ENCODE results near the gene CYFIP1.

The CYFIP1 gene

DNA sequence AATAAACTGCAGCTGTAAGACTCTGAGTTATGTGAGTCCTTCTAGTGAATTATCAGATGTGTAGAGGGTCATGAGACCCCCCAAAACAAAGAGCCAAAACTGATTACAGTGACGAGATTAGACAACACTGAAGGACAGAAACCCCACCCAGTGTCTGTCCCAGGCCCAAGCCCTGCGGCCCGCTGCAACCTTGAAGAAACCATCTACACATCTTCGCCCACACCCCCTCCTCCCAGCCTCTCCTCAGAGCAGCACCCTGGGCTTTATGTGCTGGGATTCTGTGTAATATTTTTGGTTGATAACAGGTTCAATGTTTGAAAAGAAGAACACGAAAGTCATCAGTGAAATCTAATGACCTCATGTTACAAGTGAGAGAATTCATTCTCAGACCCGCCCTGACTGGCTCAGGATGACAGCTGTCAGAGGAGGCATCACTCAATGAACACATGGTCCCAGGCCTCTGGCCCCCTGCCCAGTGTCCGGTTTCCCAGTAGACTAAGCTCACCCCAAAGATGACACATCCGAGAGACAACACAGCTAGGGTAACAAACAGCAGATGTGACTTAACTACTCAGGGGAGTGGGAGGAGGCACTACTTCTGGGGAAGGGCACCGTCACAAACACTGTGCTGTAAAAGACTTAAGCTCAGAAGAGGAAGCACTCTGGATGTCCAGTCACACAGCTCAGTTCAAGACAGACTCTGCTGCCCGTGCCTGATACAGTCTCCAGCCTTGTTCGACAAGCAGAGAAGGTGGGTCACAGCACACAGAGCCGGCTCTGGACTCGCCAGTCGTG, 92.8 kb downstream of the CYFIP1 start:
- DNase-seq, result no peak

- no peak for DNase-seq
Observed at GRCh38 chr15:22885120-22885519, 95.0 kb downstream of the CYFIP1 start.

DNA sequence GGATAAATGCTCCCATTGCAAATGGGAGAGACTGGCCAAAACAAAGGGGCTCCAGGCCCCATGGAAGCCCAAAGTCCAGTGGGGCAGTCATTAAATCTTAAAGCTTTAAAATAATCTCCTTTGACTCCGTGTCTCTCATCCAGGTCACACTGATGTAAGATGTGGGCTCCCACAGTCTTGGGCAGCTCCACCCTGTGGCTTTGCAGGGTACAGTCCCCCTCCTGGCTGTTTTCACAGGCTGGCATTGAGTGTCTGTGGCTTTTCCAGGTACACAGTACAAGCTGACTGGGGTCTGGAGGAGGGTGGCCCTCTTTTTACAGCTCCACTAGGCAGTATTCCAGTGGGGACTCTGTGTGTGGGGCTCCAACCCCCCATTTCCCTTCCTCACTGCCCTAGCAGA, 95.8 kb downstream of the CYFIP1 start:
- no peak for DNase-seq

DNA sequence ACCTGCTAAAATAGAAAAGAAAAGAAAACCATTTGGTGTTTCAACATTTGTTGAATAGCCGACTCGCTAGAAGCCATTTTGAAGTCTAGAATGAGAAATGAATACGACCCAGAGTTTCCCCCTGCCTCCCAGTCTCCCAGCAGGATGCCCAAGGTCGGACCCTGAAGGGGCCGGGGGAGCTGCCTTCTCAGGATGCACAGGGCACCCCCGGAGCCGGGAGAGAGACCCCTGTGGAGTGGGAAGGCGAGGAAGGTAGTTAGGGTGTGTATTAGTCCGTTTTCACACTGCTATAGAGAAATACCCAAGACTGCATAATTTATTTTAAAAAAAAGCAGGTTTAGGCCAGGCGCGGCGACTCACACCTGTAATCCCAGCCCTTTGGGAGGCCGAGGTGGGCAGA, 97.0 kb downstream of the CYFIP1 start:
- DNase-seq, result no peak

GRCh38 chr15:22881739-22882440, 98.3 kb downstream of the CYFIP1 start:
- DNase-seq, result no peak

DNA sequence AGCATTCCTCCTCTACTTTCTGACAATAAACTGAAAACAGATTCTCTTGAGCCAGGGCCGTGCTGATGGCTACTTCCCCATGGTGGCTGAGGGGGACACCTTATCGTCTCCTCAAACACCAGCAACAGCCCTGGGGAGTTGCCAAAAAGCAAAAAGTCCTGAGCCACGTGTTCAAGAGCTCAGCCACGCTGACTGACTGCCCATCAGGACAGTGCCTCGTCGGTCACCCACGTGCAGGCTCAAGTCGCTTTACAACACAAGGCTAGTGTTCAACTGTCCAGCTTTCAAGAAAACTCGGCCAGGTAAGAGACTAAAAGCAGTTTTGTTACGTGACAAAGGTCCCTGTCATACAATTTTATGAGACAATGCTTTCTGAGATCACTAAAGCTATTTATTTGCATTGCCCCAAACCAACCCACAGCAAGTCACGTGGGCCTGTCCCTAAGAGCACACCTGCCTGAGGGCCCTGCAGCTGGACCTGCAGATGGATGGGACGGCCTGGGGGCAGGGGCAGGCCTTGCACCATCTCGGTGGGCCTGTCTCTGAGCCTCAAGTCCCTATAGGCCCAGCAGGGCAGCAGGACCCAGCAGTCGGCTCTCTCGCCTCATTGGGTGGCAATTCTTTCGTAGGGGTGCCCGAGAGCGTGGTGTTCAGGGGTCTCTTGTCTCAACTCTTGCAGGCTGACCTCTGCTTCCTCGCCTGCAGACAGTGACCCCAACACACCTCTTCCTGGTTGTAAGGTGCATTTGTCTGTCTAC, 99.0 kb downstream of the CYFIP1 start:
- DNase-seq, result no peak

DNA sequence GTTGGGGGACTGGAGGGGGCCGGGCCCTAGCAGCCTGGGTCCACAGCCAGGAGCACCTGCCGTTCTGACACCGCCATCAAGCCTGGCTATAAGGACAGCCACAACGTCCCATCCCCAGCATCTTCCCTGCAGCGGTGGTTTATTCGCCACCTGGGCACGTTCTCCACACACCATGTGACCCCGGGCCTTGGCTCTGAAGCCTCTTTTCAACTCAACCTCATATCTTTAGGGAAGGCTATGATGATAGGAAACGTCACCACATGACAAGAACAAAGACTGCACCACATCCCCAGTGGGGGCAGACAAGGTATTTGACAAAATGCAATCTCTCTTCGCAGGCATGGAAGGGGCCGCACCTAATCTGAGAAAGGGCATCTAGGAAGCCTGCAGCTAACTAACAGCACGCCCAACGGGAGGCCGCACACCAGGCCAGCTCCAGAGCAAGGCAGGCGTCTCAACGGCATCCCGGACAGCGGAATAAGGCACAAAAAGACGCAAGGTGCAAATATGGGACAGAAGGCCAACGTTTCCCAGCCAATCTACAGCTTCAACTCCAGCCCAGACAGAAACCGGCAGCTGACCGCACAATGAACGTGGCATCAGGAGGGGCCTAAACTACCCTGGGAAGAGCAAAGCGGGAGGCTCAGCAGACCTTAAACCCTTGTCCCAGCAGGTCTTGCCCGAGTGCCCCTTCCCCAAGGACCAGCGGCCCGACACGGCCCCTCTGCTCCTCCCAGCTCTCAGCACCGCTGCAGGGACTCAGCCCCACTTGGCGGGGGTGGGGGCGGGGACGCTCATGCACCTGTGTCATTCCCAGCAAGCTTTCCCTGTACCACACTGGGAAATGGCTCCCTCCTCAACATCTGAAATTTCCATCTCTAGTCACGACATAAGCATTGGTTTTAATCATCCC, 99.8 kb downstream of the CYFIP1 start:
- DNase-seq, result no peak

DNA sequence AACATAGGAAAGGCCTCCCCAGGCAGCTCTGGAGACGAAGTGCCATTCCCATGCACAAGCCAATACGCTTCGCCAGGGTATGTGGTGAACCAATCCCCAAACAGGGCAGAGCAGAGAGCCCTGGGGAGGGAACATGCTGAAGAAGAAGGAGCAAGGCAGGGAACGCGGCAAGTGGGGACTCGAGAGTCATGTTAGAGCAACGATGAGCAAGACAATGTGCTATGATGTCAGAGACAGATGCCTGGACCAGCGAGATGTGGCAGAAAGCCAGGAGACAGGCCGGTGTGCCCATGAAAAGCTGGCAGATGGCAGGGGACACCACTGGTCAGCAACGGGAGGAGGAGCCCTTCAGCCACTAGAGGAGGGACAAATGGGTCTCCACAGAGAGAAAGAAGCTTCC, 102.1 kb downstream of the CYFIP1 start:
- no peak for DNase-seq

- no peak for DNase-seq
Observed at GRCh38 chr15:22877607-22878006, 102.6 kb downstream of the CYFIP1 start.

DNA sequence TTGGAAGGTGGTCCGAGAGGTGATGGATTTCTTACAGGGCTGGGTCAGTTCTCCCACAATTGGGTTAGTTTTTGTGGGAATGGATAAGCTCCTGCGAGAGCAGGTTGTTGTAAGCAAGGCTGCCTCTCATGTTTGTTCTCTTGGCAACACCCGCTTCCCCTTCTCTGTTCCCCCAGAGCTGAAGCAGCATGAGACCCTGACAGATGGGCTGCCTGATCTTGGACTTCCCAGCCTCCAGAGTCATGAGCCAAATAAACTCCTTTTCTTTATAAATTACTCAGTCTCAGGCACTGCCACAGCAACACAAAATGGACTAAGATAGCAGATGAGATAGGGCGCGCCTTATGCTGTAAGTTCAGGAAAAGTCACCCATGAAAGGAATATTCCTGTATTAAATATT, 103.1 kb downstream of the CYFIP1 start:
- no peak for DNase-seq

GRCh38 chr15:22874966-22875365, 105.2 kb downstream of the CYFIP1 start:
- no peak for DNase-seq

- DNase-seq, result no peak
Observed at GRCh38 chr15:22874256-22874655, 105.9 kb downstream of the CYFIP1 start.

DNA sequence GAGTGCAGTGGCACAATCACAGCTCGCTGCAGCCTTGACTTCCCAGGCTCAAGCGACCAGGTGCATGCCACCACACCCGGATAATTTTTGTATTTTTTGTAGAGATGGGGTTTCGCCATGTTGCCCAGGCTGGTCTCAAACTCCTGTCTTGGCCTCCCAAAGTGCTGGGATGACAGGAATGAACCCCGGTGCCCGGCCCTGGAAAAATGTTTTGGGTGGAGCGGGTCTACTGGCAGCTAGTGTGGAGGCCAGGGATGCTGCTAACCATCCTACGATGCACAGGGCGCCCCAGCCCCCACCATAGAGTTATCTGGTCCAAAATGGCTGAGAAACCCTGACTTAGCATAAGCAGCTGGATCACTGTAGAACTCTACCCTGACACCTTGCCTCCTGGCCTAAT, 106.3 kb downstream of the CYFIP1 start:
- DNase-seq, result no peak

DNA sequence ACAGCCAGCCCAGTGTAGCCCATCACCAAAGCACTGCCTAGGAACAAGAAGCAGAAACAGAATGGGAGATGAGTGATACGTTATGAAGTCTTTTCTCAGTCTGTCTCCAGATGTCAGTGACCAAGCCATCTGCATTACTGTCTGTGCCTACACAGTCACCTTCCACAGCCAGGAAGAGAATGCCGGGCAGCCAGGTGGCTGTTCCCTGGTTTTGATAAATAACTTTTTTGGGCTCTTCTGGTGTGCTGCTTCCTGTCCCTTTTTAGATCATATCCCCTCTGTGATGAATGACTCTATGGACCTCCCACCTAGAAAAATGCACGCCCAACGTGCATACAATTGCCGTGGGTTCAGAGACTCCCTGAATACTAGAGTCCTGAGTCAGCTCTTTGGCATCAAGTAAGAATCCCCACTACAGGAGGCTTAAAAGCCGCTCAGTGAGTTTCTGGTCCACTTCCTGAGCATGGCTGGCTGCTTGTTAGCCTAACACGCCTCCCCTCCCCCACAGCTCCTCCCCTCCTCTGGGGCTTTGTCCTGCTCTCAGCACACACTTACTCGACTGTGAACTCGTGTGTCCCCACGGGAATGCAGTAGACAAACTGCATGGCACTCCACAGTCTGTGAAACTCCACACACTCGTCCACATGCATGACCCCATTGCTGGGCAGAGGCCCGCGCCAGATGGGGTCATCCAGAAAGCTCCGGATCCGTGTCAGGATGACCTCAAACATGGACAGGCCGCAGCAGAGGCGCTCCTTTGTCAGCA, 107.0 kb downstream of the CYFIP1 start:
- DNase-seq, result no peak

GRCh38 chr15:22871481-22872086, 108.6 kb downstream of the CYFIP1 start:
- no peak for DNase-seq

DNA sequence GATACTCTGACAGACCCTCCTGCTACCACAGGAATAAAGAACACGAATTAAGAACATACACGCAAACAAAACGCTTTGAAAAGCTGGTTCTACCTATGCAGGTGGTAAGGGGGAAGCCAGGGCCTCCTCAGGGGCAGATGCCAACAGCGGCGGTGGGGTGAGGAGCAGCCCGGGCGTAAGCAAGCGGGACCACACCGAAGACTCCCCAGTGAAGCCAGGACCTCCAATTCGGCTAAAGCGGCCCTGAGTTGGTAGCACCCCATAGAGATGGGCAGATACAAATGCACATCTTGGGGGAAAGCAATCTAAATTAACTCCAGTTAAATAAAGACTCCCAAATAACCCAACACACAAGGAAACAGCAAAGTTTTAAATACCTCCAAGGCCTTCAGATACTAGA, 109.3 kb downstream of the CYFIP1 start:
- no peak for DNase-seq

DNA sequence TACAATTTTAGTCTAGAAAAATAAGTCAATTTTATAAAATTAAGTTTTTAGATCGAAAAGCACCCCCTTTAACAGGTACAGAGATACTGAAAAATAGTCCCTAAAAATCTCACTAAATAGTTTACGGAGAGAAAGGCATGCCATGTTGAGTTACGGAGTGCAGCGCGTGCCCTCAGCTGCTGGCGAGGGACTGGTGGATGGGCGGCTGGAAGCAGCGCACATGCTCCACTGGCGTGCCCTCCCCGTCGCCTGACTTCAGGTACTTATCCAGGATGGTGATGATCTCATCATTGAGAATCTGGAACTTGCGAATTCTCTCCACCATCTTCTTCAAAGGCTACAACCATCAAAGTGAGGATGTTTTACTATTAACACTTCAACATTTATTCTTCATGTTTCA, 110.3 kb downstream of the CYFIP1 start:
- no peak for DNase-seq

- DNase-seq, result no peak
Observed at GRCh38 chr15:22868928-22869327, 111.2 kb downstream of the CYFIP1 start.

GRCh38 chr15:22868495-22868894, 111.7 kb downstream of the CYFIP1 start:
- DNase-seq, result no peak

GRCh38 chr15:22867886-22868285, 112.3 kb downstream of the CYFIP1 start:
- no peak for DNase-seq

GRCh38 chr15:22866079-22866478, 114.1 kb downstream of the CYFIP1 start:
- no peak for DNase-seq

DNA sequence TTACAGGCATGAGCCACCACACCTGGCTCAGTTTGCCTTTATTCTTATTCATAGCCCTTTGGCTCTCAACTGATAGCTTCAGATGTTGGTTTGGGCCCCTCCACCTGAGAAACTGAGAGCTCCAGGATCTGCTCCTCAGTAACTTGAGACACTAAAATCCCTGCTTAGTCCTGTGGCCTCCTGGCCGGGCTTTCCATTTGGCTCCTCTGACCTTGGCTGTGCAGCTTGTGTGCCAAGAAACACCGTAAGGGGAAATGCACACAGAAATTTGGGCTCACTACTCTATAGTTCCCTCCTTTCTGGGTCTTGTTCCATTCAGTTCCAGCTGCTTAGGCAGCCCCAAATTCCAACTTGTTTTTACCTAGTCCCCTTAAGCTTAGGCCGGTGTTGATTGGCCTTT, 116.8 kb downstream of the CYFIP1 start:
- no peak for DNase-seq

Measured in activated CD8-positive, alpha-beta memory T cell treated with anti-CD3 and anti-CD28 coated beads, Interleukin-2, amount 50 U/mL, for 4 hours (primary cell).